SU-DHL-6 (cell line): Measurements from ENCODE around the gene STRN3.
"Not testable (repeated sequence)": the region's sequence is repeated elsewhere in the genome, so short reads cannot be mapped to it uniquely, and the experiment has no call there.

Experiments
- H2AFZ ChIP-seq: fragments of 200-600 bp; sonication (generic); 2 replicates; pipeline ENCODE4 v1.6.1; 2014; ENCODE audit warnings: low read depth, mild to moderate bottlenecking, moderate library complexity, mixed read lengths, antibody characterized with exemption, low read length; ENCODE audit not compliant: severe bottlenecking
- H3F3A ChIP-seq: fragments of 200-600 bp; shearing (Covaris generic); 2 replicates; pipeline ENCODE4 v1.6.0; 2016; ENCODE audit warnings: antibody characterized with exemption, mild to moderate bottlenecking; ENCODE audit not compliant: insufficient read depth
- H3K27ac ChIP-seq: fragments of 200-600 bp; sonication (generic); 2 replicates; pipeline ENCODE4 v1.5.1; 2016; ENCODE audit warnings: low read depth, mild to moderate bottlenecking, low read length, moderate library complexity, mixed read lengths
- H3K27me3 ChIP-seq: fragments of 200-600 bp; sonication (generic), shearing (Covaris generic); 2 replicates; pipeline ENCODE4 v1.6.0; 2014; ENCODE audit warnings: mild to moderate bottlenecking, low read length
- H3K36me3 ChIP-seq: fragments of 200-600 bp; sonication (generic); 2 replicates; pipeline ENCODE4 v1.6.1; 2014; ENCODE audit warnings: mild to moderate bottlenecking, low read length, mixed read lengths
- H3K4me2 ChIP-seq: fragments of 300-600, 200-600 bp; shearing (Covaris generic), sonication (generic); 2 replicates; pipeline ENCODE4 v1.6.0; 2014; ENCODE audit warnings: low read length, low read depth, mild to moderate bottlenecking; ENCODE audit not compliant: poor library complexity, severe bottlenecking
- H3K4me3 ChIP-seq: fragments of 200-600 bp; sonication (generic); 2 replicates; pipeline ENCODE4 v1.5.1; 2014; ENCODE audit warnings: antibody characterized with exemption, low read length, mild to moderate bottlenecking, mixed read lengths; ENCODE audit not compliant: insufficient read depth, poor library complexity, severe bottlenecking
- H3K79me2 ChIP-seq: fragments of 200-600 bp; sonication (generic); 2 replicates; pipeline ENCODE4 v1.6.1; 2014; ENCODE audit warnings: mild to moderate bottlenecking, low read length, moderate library complexity; ENCODE audit not compliant: insufficient read depth
- H3K9ac ChIP-seq: fragments of 200-600 bp; sonication (generic); 2 replicates; pipeline ENCODE4 v1.7.0; 2014; ENCODE audit warnings: mild to moderate bottlenecking, low read length
- H3K9me2 ChIP-seq: fragments of 200-600 bp; sonication (generic); replicated peaks from 2 replicates; pipeline ENCODE4 v1.6.1; 2014; ENCODE audit warnings: low read length; ENCODE audit not compliant: insufficient read depth
- H3K9me3 ChIP-seq: fragments of 200-600 bp; sonication (generic); 2 replicates; pipeline ENCODE4 v1.6.1; 2014; ENCODE audit warnings: low read length, mixed read lengths; ENCODE audit not compliant: insufficient read depth
- H4K20me1 ChIP-seq: fragments of 200-600 bp; sonication (generic); 2 replicates; pipeline ENCODE4 v1.6.1; 2014; ENCODE audit warnings: low read depth, mild to moderate bottlenecking, antibody characterized with exemption, low read length, moderate library complexity, mixed read lengths
- CTCF ChIP-seq: fragments of 200-600 bp; sonication (generic); IDR thresholded peaks from one replicate; pipeline ENCODE4 v1.5.1; 2017; ENCODE audit warnings: antibody characterized with exemption, mild to moderate bottlenecking, low read length, moderate library complexity; ENCODE audit not compliant: insufficient read depth, poor library complexity, severe bottlenecking
- EZH2phosphoT487 ChIP-seq: fragments of 200-600 bp; sonication (generic), shearing (Covaris generic); conservative IDR thresholded peaks from 2 replicates; pipeline ENCODE4 v1.6.1; 2018; ENCODE audit warnings: mild to moderate bottlenecking, antibody characterized with exemption, low read length, moderate library complexity, mixed read lengths

Gene STRN3

DNA sequence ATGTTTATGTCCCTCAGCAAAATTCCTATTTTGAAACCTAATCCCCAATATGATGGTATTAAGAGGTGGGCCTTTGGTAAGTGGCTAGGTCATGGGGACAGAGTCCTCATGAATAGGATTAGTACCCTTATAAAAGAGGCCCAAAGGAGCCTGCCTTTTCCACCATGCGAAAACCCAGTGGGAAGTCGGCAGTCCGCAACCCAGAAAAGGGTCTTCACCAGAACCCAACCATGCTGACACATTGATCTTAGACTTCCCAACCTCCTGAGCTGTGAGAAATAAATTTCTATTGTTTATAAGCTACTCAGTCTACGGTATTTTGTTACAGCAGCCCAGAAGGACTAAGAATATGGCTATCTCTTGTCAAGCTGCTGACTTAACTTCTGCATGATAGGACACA is 85.3 kb downstream of the STRN3 start:
- Histone ChIP-seq H3F3A (0 out of 2 replicates have a peak, but pooled peaks cover 6% of the 10 kb centered on the region), H3K9ac (no peak overlapping the region), H3K4me2 (no peak overlapping the region), H2AFZ (no peak overlapping the region), H3K79me2 (peaks cover 10% of the 10 kb centered on the region; the same call in 1 of the 2 replicates), H3K4me3 (no peak overlapping the region), H3K9me2 (no peaks in the 10 kb centered on the region), H3K36me3 (peaks cover 25% of the 10 kb centered on the region; the same call in 1 of the 2 replicates), H3K9me3 (no peaks in the 10 kb centered on the region), H3K27ac (no peak overlapping the region), H4K20me1 (no peaks in the 10 kb centered on the region), H3K27me3 (no peaks in the 10 kb centered on the region)
- TF ChIP-seq EZH2phosphoT487 (no peak), CTCF (no peak)

DNA sequence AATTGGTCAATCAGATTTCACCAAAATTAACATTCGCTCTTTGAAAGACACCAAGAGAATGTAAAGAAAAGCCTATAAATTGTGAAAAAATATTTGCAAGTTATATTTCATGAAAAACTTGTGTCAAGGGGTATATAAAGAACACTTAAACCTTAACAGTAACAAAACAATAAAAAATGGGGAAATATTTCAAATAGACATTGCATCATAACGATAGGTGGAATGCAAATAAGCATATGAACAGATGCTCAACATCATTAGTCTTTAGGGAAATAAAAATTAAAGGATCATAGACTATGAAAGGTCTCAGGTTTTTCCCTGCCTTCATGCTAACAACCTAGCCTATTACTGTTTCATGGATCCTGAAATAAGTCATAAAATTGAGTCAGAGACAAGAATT is 87.6 kb downstream of the STRN3 start:
- no peak overlapping the region for H2AFZ ChIP-seq
- no peaks in the 10 kb centered on the region for H3K9me2 ChIP-seq
- no peak for TF ChIP-seq EZH2phosphoT487
- TF ChIP-seq CTCF: no peak
- H3K27me3 ChIP-seq: no peaks in the 10 kb centered on the region
- no peaks in the 10 kb centered on the region for H3K9me3 ChIP-seq
- no peak overlapping the region for H3K27ac ChIP-seq
- H3K4me2 ChIP-seq: no peak overlapping the region
- H3K9ac ChIP-seq: no peak overlapping the region
- H3K79me2 ChIP-seq: peaks cover 13% of the 10 kb centered on the region; the same call in 1 of the 2 replicates
- no peak overlapping the region for H3K4me3 ChIP-seq
- H3K36me3 ChIP-seq: peaks cover 39% of the 10 kb centered on the region
- peaks cover 6% of the 10 kb centered on the region; the same call in 1 of the 2 replicates for H3F3A ChIP-seq
- no peaks in the 10 kb centered on the region for H4K20me1 ChIP-seq

DNA sequence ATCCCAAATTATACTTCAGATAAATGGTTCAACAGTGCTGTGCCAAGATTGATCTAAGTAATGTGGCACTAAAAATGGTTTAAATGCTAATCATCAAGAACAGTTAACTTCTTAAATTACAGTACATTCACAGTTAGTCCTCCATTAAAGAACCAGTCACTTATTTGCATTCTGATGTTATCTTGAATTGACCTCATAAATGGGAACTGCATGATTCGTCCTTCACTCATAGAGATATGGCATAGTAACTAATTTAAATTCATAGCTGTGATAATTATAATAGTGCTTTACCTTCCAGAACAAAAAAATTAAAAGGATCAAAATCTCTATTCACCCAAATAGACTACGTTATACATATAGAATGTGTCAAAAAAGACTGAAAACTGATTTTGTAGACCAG is 90.7 kb downstream of the STRN3 start:
- Histone ChIP-seq H3K27ac (no peak overlapping the region), H3K9me3 (no peaks in the 10 kb centered on the region), H3K36me3 (peaks cover 44% of the 10 kb centered on the region), H3K27me3 (no peaks in the 10 kb centered on the region), H3K9me2 (no peaks in the 10 kb centered on the region), H4K20me1 (no peaks in the 10 kb centered on the region), H3F3A (peaks cover 13% of the 10 kb centered on the region; the same call in 1 of the 2 replicates), H3K79me2 (peaks cover 7% of the 10 kb centered on the region; the same call in 1 of the 2 replicates), H3K4me3 (no peak overlapping the region), H2AFZ (no peak overlapping the region), H3K9ac (no peak overlapping the region), H3K4me2 (no peak overlapping the region)
- TF ChIP-seq CTCF (no peak), EZH2phosphoT487 (no peak)

DNA sequence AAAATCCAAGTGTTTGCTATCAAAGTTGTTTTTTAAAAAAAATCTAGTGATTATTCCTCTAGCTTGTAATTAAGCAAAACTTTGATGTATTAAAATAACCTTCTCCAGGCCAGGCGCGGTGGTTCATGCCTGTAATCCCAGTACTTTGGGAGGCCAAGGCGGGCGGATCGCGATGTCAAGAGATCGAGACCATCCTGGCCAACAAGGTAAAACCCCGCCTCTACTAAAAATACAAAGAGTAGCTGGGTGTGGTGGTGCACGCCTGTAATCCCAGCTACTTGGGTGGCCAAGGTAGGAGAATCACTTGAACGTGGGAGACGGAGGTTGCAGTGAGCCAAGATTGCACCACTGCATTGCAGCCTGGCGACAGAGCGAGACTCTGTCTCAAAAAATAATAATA is 92.2 kb downstream of the STRN3 start:
- not testable (repeated sequence) for H3K9me2 ChIP-seq, H3K79me2 ChIP-seq, H3K27ac ChIP-seq, H3K4me3 ChIP-seq, H4K20me1 ChIP-seq, H2AFZ ChIP-seq, H3K4me2 ChIP-seq, H3K9me3 ChIP-seq, H3K27me3 ChIP-seq, H3K9ac ChIP-seq
- Histone ChIP-seq H3F3A (peaks cover 14% of the 10 kb centered on the region; the same call in 1 of the 2 replicates), H3K36me3 (peaks cover 44% of the 10 kb centered on the region)
